Uterus (tissue), 4 donors: ENCODE results near the gene ABHD6. TPM values are rescaled to one million over a fixed set of nuclear protein-coding genes. Genes with fewer than 3 reads are reported as not detected.
"Not testable (repeated sequence)": the region's sequence is repeated elsewhere in the genome, so short reads cannot be mapped to it uniquely, and the experiment has no call there.

ENCODE experiments used
- DNase-seq, 2 donors: peaks; one replicate each; pipeline ENCODE4 v3.0.0-alpha.2; 2019 to 2020
- H3K27ac ChIP-seq, 2 donors: fragments of 200-600 bp; sonication (generic); 1 replicate in 1 of 2; 2 replicates in 1 of 2; pipeline ENCODE4 v1.5.1; 2016 to 2018
- H3K27me3 ChIP-seq, 2 donors: fragments of 200-600 bp; sonication (generic); one replicate each; pipeline ENCODE4 v1.5.1; 2018 to 2019; ENCODE audit warnings: control low read depth in 1 of 2
- H3K36me3 ChIP-seq, 2 donors: fragments of 200-600 bp; sonication (generic); one replicate each; pipeline ENCODE4 v1.5.1; 2019; ENCODE audit warnings: control low read depth in 1 of 2
- H3K4me1 ChIP-seq, 2 donors: fragments of 200-600 bp; sonication (generic); one replicate each; pipeline ENCODE4 v1.5.1; 2018 to 2019; ENCODE audit warnings: control low read depth in 1 of 2
- H3K4me3 ChIP-seq, 2 donors: fragments of 200-600 bp; sonication (generic); 1 replicate in 1 of 2; 2 replicates in 1 of 2; pipeline ENCODE4 v1.5.1; 2018 to 2019; ENCODE audit warnings: mild to moderate bottlenecking in 1 of 2
- H3K9me3 ChIP-seq, 2 donors: fragments of 200-600 bp; sonication (generic); one replicate each; pipeline ENCODE4 v1.5.1; 2019; ENCODE audit warnings: control low read depth in 1 of 2
- CTCF ChIP-seq, 4 experiments: fragments of 200-600 bp in 2 of 4; fragments of 450-650 bp in 2 of 4; sonication (generic) in 2 of 4; IDR thresholded peaks; one replicate each; pipeline ENCODE4 v1.5.1; 2016 to 2019; ENCODE audit warnings: antibody characterized with exemption in 4 of 4, mild to moderate bottlenecking in 2 of 4, moderate library complexity in 1 of 4
- POLR2A ChIP-seq, 2 donors: fragments of 450-650 bp; IDR thresholded peaks; one replicate each; pipeline ENCODE4 v1.6.1; 2016; ENCODE audit warnings: antibody characterized with exemption in 2 of 2, mild to moderate bottlenecking in 1 of 2, moderate library complexity in 1 of 2
- intact Hi-C: fragments of 100-400 bp; cut with DNase I; formaldehyde crosslinking; loops from one replicate; pipeline ENCODE4 v1.15.1; 2023; ENCODE audit warnings: low total_unique reads
- total RNA-seq, 4 donors: library from RNA; depleted of rRNA in 3 of 4; stranded (reverse); fragments of >200 nt in 3 of 4; gene quantifications; one replicate each; pipeline versions ENCODE4 v1.1.0 to v1.2.4, GENCODE V29; 2014 to 2023
- donor health status: DM: yes; HTN: yes; CAD: no.

Gene ABHD6
- total RNA-seq, 4 donors from 2014 or later = 6.7 to 20.6 (median 15.8) TPM

GRCh38 chr3:58258392-58259055, 20.9 kb downstream of the ABHD6 start:
- H3K27me3 ChIP-seq = no peaks in the 10 kb centered on the region
- no peak overlapping the region for H3K27ac ChIP-seq
- no peak for TF ChIP-seq POLR2A (IDR thresholded peaks at IDR 0.05)
- TF ChIP-seq CTCF (IDR thresholded peaks at IDR 0.05) = no peak
- no peaks in the 10 kb centered on the region for H3K36me3 ChIP-seq
- intact Hi-C loops = no loop called here
- no peaks in the 10 kb centered on the region for H3K9me3 ChIP-seq
- DNase-seq = no peak
- no peak overlapping the region for H3K4me3 ChIP-seq
- H3K4me1 ChIP-seq = no peaks in the 10 kb centered on the region

GRCh38 chr3:58260261-58260731, 22.7 kb downstream of the ABHD6 start:
- Histone ChIP-seq H3K27ac (no peak overlapping the region), H3K36me3 (no peaks in the 10 kb centered on the region), H3K4me1 (no peaks in the 10 kb centered on the region), H3K4me3 (no peak overlapping the region), H3K9me3 (no peaks in the 10 kb centered on the region), H3K27me3 (no peaks in the 10 kb centered on the region)
- intact Hi-C loops = no loop called here
- no peak for DNase-seq
- TF ChIP-seq POLR2A (IDR thresholded peaks at IDR 0.05) = no peak
- TF ChIP-seq CTCF (IDR thresholded peaks at IDR 0.05) = no peak

- Histone ChIP-seq H3K27me3 (no peaks in the 10 kb centered on the region), H3K27ac (no peak overlapping the region), H3K4me3 (no peak overlapping the region), H3K4me1 (no peaks in the 10 kb centered on the region), H3K36me3 (no peaks in the 10 kb centered on the region), H3K9me3 (no peaks in the 10 kb centered on the region)
- TF ChIP-seq CTCF (IDR thresholded peaks at IDR 0.05) (no peak), POLR2A (IDR thresholded peaks at IDR 0.05) (no peak)
- intact Hi-C loops = no loop called here
- no peak for DNase-seq
These were observed 23.1 kb downstream of the ABHD6 start for GRCh38 chr3:58260733-58261132.

GRCh38 chr3:58261954-58262666, 24.5 kb downstream of the ABHD6 start:
- no peak overlapping the region for H3K4me3 ChIP-seq
- H3K36me3 ChIP-seq = no peaks in the 10 kb centered on the region
- no peak for DNase-seq
- H3K27me3 ChIP-seq = no peaks in the 10 kb centered on the region
- no peaks in the 10 kb centered on the region for H3K9me3 ChIP-seq
- H3K4me1 ChIP-seq = no peaks in the 10 kb centered on the region
- no peak overlapping the region for H3K27ac ChIP-seq
- TF ChIP-seq CTCF (IDR thresholded peaks at IDR 0.05) (no peak), POLR2A (IDR thresholded peaks at IDR 0.05) (no peak)
- intact Hi-C loops = no loop called here

- H3K27me3 ChIP-seq = no peaks in the 10 kb centered on the region
- TF ChIP-seq CTCF (IDR thresholded peaks at IDR 0.05) (no peak), POLR2A (IDR thresholded peaks at IDR 0.05) (no peak)
- H3K27ac ChIP-seq = no peak overlapping the region
- no peak for DNase-seq
- no peaks in the 10 kb centered on the region for H3K9me3 ChIP-seq
- no peaks in the 10 kb centered on the region for H3K36me3 ChIP-seq
- H3K4me1 ChIP-seq = no peaks in the 10 kb centered on the region
- H3K4me3 ChIP-seq = no peak overlapping the region
- intact Hi-C loops = no loop called here
These were observed 29.0 kb downstream of the ABHD6 start for GRCh38 chr3:58266577-58266976.

- intact Hi-C loops, DNase-seq: not testable (repeated sequence)
These were observed 30.0 kb downstream of the ABHD6 start for GRCh38 chr3:58267543-58267942.

More at GRCh38 chr3:58267543-58267942, 30.0 kb downstream of the ABHD6 start:
- not testable (repeated sequence) for H3K4me3 ChIP-seq, H3K27ac ChIP-seq, H3K9me3 ChIP-seq, H3K27me3 ChIP-seq, H3K4me1 ChIP-seq, H3K36me3 ChIP-seq
